ENCODE data around the gene MT1B.

The MT1B gene

DNA sequence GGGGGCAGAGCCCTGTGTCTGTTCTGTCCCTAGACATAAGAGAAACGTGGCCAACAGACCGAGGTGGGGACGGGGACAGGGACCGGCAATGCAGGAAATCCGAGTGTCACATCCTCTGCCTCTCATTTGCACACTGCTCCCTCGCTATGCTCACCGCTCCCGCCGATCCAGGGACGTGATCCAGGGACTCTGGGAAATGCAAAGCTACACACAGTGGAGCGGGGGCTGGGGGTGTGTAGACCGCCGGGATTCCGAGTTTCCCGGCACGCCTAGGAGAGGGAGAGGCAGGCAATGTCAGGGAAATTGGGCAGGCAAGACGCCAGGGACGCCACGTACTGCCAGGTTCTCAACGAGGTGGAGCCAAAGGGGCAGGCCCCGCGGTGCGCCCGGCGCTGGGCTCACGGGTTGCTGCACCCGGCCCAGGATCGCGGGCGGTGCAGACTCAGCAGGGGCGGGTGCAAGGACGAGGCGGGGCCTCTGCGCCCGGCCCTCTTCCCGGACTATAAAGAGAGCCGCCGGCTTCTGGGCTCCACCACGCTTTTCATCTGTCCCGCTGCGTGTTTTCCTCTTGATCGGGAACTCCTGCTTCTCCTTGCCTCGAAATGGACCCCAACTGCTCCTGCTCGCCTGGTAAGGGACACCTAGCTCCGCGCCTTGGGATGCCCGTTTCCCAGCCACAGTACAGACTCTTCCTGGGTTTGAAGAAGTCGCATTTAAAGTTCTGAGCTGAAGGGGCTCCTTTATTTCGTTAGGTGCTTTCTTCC lies 30.4 kb downstream of the MT1B start, which contains the start of gene MT1X:
MT1X (plus strand) TSS at position 532 of the 764 bp plus-strand sequence; CDS start at position 603, 71 bp downstream.
- TF ChIP-seq, protein P1, sequence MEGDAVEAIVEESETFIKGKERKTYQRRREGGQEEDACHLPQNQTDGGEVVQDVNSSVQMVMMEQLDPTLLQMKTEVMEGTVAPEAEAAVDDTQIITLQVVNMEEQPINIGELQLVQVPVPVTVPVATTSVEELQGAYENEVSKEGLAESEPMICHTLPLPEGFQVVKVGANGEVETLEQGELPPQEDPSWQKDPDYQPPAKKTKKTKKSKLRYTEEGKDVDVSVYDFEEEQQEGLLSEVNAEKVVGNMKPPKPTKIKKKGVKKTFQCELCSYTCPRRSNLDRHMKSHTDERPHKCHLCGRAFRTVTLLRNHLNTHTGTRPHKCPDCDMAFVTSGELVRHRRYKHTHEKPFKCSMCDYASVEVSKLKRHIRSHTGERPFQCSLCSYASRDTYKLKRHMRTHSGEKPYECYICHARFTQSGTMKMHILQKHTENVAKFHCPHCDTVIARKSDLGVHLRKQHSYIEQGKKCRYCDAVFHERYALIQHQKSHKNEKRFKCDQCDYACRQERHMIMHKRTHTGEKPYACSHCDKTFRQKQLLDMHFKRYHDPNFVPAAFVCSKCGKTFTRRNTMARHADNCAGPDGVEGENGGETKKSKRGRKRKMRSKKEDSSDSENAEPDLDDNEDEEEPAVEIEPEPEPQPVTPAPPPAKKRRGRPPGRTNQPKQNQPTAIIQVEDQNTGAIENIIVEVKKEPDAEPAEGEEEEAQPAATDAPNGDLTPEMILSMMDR (IDR thresholded peaks at IDR 0.05): no peak

DNA sequence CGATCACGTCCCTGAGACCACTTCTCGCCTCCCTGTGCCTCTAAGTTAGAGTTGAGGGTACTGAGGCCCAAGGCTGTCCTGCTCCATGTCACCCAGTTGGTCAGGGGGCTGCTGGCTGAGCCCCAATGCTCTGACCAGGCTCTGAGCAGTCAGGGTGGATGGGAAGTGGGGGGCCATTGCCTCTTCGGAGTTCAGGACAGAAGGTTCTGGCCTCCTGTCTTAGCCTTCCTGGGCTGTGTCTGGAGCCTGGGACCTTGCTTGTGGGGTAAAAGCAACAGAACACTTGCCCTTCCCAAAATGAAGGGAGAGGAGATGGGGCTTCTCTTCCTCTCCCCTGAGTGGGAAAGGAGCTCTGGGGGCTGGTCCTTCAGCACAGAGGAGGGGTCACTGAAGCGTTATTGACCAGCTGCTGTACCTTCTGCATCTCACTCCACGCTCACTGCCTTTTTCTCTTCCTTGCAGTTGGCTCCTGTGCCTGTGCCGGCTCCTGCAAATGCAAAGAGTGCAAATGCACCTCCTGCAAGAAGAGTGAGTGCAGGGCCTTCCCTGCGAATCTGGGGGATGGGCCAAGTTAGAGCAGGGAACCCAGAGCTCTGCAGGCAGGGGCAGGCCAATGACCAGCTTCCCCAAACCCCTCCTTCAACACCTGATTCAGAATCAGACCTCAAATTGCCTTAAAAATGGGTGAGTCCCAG lies 31.2 kb downstream of the MT1B start:
- TF ChIP-seq, protein P1 (IDR thresholded peaks at IDR 0.05): no peak

DNA sequence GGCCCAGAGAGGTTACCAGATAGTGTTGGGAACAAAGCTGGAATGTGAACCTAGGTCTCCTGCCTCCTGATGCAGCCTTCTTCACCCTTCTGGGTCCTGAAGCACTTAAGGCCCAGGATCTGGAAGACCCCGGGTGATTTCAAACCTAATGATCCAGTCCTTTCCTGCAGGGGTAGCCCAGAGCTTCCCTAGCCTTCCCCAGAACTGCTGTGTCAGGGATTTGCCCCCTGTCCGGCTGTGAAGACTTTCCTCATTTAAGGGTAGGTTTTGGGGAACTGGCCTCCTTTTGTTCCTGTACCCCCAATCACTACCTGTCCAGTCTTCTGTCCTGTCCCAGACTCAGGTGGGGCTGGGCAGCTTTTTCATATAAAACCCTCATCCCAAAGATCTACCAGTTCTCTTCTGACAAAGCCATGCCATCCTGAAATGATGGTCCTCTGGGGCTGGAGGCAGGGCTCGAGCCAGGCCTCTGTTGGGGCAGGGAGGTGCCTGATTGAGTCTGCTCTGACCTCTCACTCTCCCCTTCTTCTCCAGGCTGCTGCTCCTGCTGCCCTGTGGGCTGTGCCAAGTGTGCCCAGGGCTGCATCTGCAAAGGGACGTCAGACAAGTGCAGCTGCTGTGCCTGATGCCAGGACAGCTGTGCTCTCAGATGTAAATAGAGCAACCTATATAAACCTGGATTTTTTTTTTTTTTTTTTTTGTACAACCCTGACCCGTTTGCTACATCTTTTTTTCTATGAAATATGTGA lies 31.9 kb downstream of the MT1B start:
- TF ChIP-seq, protein P1 (IDR thresholded peaks at IDR 0.05): no peak

DNA sequence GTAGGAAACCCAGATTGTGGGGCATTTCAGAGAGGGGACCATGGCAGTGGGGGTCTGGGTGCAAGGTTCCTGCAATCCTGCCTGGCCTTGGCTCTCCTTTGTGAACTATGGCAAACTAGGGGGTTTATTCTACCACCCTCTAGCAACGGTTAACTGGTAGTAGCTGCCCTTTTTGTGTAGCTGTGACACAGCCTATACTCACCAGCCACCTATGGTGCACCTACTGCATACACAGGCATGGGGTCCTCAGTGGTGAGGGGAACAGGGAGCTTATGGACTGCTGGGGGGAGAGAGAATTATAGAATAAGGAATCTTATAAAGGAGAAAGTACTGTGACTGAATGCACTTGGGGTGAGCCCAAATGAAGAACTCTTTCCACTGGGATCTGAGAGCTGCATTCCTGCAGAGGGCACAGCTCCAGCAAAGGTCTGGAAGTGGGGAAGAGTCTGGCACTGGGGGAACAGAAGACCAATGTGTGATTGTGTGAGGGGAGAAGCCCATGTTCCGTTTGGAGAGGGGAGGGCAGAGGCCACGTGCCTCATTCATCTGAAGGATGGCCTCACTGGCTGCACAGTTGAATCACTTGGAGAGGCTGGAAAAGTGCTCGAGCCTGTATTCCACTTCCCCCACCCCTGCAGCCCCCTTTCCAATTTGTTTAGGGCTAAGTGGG lies 32.7 kb downstream of the MT1B start:
- TF ChIP-seq, protein P1 (IDR thresholded peaks at IDR 0.05): no peak

DNA sequence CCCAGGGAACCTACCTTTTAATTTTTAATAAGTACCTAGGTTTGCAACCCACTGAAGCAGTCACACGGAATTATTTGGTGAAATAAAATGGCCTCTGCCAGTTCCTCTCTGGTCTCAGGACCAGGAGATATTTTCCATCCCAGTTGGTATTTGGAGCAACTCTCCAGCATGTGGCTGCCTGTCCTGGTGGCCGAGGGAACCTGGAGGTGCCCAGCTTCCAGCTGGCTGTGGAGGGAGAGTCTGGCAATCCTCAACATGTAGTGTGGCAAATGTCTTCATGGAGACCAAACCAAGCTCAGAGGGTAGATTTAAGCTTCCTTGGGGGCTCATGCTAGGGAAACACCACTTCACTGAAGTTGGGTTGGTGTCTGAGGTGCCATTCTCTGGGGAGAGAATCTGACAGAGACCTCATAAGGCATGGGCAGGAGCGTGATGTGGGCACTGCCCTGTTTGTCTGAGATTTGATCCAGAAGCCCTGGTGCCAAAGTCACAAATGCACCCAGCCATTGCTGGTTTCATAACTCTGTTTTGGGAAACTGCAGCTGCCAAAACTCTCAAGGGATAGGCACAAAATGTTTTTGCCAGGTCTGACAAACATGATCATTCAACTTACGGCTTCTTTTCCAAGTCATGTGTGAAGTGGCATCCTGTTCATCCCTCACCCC lies 33.4 kb downstream of the MT1B start:
- TF ChIP-seq, protein P1 (IDR thresholded peaks at IDR 0.05): no peak

DNA sequence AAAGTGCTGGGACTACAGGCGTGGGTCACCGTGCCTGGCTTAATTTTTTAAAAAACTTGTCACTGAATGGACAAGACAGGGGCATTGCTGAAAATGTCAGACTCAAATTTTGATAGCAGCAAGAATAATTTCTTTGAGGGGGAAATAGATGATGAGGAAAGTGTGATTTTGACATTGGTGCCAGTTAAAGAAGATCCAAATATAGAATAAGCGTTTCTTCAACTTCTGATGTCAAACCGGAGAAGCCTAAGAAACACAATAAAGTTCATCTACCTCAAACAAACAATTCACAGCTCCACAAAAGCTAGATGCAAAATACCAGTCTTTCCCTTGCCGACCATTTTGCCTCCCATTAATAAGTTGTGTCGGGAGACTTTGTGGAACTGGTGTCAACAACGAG lies 35.1 kb downstream of the MT1B start:
- TF ChIP-seq, protein P1 (IDR thresholded peaks at IDR 0.05): no peak
